ENCODE results near the gene SEC14L2. TPM values are rescaled to one million over a fixed set of nuclear protein-coding genes. Genes with fewer than 3 reads are reported as not detected.
A peak's percentile ranks its signal among the peaks of the same experiment; 100 is the strongest.

SEC14L2 gene
- total and polyA plus RNA-seq, 3 donors from 2014 or later = 2.2 to 4.7 (median 3.5) TPM

DNA sequence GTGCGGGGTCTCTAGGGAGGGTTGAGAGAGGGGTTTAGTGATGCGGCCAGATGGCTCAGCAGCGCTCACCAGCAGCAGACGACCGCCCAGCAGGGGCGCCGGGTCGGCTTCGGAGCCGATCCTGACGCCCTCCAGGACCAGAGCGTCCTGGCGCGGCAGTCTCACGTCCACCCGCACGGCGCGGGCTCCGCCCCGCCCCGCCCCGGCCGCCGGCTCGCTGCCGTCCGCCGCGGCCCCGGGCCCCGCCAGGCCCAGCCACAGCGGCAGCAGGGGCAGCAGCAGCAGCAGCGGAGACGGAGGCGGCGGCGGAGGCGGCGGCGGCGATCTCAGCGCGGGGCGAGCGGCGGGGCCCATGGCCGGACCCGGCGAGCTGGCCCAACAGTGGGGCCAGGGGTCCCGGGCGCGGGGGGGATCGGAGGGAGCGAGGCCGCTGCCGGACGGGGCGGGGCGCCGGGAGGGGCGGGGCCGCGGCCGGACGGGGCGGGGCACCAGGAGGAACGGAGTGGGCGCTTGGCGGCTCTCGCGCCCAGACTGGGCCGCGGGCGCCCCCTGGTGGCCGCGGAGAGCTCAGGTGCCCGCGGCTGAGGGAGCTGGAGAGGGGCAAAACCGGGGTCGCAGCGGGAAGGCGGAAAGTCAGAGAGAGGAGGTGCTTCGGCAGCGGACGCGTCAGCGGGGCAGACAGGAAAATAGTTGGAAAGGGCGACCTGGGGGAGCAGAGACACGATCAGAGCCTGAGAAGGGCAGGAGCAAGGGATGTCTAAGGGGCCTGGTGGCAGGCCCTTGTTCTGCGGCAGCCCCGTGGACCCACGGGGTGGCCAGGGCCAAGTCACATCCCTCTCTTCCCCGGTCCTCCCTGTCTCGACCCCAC is 9.6 kb upstream of the SEC14L2 start, which contains the start of gene RNF215:
Gene RNF215 (minus strand): TSS at position 452 of the 868 bp plus-strand sequence. CDS start 98 bp downstream, at position 354.
- 1 to 2% methylated on average over 18 to 55 of the region's 95 CpGs for WGBS, 2 donors
- Histone ChIP-seq H3K4me3 (peak within 1 kb of the TSS; percentile 58 to 59), H3K36me3 (ENCODE audit: low read depth, missing control alignments) (no peaks in the 10 kb centered on the region), H3K9me3 (no peaks in the 10 kb centered on the region), H3K27ac (peak within 1 kb of the TSS in 1 of 2 donors; percentile 69), H3K4me1 (peaks cover 10% of the 10 kb centered on the region), H3K27me3 (no peaks in the 10 kb centered on the region)
- DNase-seq = peak; percentile 86
- TF ChIP-seq POLR2A (IDR thresholded peaks at IDR 0.05) = no peak
- TF ChIP-seq, protein P1, sequence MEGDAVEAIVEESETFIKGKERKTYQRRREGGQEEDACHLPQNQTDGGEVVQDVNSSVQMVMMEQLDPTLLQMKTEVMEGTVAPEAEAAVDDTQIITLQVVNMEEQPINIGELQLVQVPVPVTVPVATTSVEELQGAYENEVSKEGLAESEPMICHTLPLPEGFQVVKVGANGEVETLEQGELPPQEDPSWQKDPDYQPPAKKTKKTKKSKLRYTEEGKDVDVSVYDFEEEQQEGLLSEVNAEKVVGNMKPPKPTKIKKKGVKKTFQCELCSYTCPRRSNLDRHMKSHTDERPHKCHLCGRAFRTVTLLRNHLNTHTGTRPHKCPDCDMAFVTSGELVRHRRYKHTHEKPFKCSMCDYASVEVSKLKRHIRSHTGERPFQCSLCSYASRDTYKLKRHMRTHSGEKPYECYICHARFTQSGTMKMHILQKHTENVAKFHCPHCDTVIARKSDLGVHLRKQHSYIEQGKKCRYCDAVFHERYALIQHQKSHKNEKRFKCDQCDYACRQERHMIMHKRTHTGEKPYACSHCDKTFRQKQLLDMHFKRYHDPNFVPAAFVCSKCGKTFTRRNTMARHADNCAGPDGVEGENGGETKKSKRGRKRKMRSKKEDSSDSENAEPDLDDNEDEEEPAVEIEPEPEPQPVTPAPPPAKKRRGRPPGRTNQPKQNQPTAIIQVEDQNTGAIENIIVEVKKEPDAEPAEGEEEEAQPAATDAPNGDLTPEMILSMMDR (IDR thresholded peaks at IDR 0.05) = peak; percentile 96 to 98 (median 97)
- intact Hi-C loops (cut with DNase I; ENCODE audit: low total_unique reads) = loop anchor here (5.0 kb wide), 1 partner anchor 125 kb away; no protein-coding TSS in a partner anchor

DNA sequence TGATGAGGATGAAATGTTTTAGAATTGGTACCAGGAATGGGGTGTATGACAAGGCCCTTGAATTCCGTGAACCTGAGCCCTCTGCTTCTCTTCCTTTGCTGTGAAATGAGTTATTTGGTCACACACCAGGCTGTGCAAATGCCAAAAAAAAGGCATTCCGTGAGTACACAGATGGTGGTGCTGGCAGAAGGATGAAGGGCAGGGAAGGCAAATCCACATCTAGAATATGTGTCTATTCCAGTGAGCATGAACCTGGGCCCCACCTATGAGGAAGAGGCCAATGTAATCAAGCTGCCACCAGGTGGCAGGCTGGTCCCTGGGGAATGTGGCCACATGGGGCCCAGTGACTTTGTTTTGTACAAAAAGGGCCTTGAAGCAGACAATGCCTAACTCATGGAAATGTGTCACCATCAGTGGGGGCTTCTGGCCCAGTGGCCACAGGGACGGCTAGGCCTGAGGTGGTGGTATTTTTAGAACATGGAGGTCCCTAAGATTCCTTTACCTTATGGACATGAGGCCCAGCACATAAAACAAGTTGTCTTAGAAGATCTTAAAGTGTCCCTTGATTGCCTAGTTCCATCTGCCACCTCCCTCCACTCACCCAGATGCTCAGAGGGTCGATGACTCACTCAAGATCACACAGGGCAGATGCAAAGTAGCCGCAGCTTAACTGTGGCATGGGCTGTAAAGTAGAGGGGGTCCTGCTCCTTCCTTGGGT is 5.7 kb upstream of the SEC14L2 start:
- intact Hi-C loops (cut with DNase I; ENCODE audit: low total_unique reads) = loop anchor here (2.0 kb wide), 1 partner anchor 104 kb away; no protein-coding TSS in a partner anchor
- TF ChIP-seq, protein P1 (IDR thresholded peaks at IDR 0.05) = peak; percentile 52 to 60 (median 56)
- no peak for TF ChIP-seq POLR2A (IDR thresholded peaks at IDR 0.05)
- WGBS, 2 donors = 72 to 82% methylated on average over 5 of the region's 5 CpGs
- Histone ChIP-seq H3K9me3 (no peaks in the 10 kb centered on the region), H3K4me1 (peaks cover 10% of the 10 kb centered on the region), H3K4me3 (no peak overlapping the region), H3K27me3 (no peaks in the 10 kb centered on the region), H3K36me3 (ENCODE audit: low read depth, missing control alignments) (no peaks in the 10 kb centered on the region), H3K27ac (no peak overlapping the region)
- DNase-seq = peak; percentile 57

DNA sequence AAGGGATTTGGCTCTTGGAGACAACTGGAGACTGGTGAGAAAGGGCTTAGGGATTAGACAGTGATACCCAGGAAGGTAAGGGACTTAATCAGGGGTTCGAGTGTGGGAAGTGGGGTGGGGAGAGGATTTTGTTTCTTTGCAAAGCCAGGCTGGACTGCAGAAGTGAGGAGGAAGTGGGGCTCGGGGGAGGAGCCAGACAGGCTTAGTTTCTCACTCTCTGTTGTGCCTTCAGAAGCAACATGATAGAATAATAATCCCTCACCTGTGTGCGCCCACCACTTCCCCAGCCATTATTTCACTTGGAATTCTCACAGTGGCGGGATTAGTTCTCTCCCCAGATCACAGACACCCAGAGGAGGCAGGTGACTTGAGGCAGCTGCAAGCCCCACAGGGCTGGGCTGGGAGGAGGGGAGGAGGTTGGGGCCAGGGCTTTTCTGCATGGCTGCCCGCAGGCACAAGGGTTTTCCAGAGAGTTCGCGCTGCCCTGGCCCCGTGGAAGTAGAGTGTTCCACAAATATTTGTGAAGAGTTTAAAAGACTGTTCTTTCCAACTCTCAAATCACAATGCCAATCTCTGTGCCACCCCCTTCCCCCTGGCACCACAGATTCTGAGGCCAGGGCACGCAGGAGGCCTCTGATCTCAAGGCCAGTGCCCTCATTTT is 4.0 kb upstream of the SEC14L2 start:
- Histone ChIP-seq H3K4me1 (peaks cover 13% of the 10 kb centered on the region), H3K27ac (no peak overlapping the region), H3K9me3 (no peaks in the 10 kb centered on the region), H3K36me3 (ENCODE audit: low read depth, missing control alignments) (no peaks in the 10 kb centered on the region), H3K4me3 (no peak overlapping the region), H3K27me3 (no peaks in the 10 kb centered on the region)
- TF ChIP-seq, protein P1 (IDR thresholded peaks at IDR 0.05) = no peak
- TF ChIP-seq POLR2A (IDR thresholded peaks at IDR 0.05) = no peak
- WGBS, 2 donors = 70 to 75% methylated on average over 9 of the region's 9 CpGs
- intact Hi-C loops (cut with DNase I; ENCODE audit: low total_unique reads) = no loop called here
- DNase-seq = no peak

DNA sequence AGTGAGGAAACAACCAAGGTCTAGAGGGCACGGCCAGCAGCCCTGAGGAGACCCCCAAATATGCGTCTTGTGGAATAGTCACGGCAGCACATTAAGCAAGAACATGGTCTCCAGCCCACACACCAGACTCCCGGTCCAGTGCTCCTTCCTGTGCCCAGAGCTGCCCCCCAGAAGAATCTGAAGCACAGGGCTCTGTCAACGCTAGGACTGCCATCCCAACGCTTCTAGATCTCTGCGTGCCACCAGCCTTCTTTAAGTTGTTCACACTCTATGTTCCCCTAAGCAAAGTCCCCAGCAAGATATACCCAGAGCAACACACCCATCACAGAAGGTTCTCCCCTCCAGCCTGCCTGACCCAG is 3.5 kb upstream of the SEC14L2 start:
- TF ChIP-seq, protein P1 (IDR thresholded peaks at IDR 0.05) = no peak
- no peak for TF ChIP-seq POLR2A (IDR thresholded peaks at IDR 0.05)
- 77 to 81% methylated on average over 6 to 7 of the region's 7 CpGs for WGBS, 2 donors
- Histone ChIP-seq H3K4me1 (peaks cover 16% of the 10 kb centered on the region), H3K27me3 (no peaks in the 10 kb centered on the region), H3K27ac (no peak overlapping the region), H3K9me3 (no peaks in the 10 kb centered on the region), H3K4me3 (no peak overlapping the region), H3K36me3 (ENCODE audit: low read depth, missing control alignments) (no peaks in the 10 kb centered on the region)
- intact Hi-C loops (cut with DNase I; ENCODE audit: low total_unique reads) = no loop called here
- DNase-seq = no peak

Measured in testis (tissue), 3 donors.